Adrenal gland (tissue), 12 donors: ENCODE measurements around the gene CDHR2. TPM values are rescaled to one million over a fixed set of nuclear protein-coding genes. Genes with fewer than 3 reads are reported as not detected.

ENCODE experiments used
- DNase-seq, 7 donors: peaks; one replicate each; pipeline ENCODE4 v3.0.0-alpha.2; 2019 to 2020
- H3K27ac ChIP-seq, 5 donors: fragments of 200-600 bp; sonication (generic) in 4 of 5; 1 replicate in 3 of 5; 2 replicates in 2 of 5; pipeline versions ENCODE4 v1.5.1 to v1.8.0; 2016 to 2020; ENCODE audit warnings: mild to moderate bottlenecking in 1 of 5
- H3K27me3 ChIP-seq: fragments of 200-600 bp; 2 replicates; pipeline ENCODE4 v1.8.0; 2021
- H3K36me3 ChIP-seq, 2 donors: fragments of 200-600 bp; replicated peaks in 1 of 2; 1 replicate in 1 of 2; 2 replicates in 1 of 2; pipeline versions ENCODE4 v1.5.1 to v1.8.0; 2018 to 2022
- H3K4me1 ChIP-seq, 2 donors: fragments of 200-600 bp; replicated peaks in 1 of 2; 1 replicate in 1 of 2; 2 replicates in 1 of 2; pipeline versions ENCODE4 v1.5.1 to v1.8.0; 2018 to 2021
- H3K4me3 ChIP-seq, 4 donors: fragments of 200-600 bp; sonication (generic) in 3 of 4; one replicate each; pipeline ENCODE4 v1.5.1; 2016 to 2018
- H3K9me3 ChIP-seq, 3 donors: fragments of 200-600 bp; sonication (generic) in 1 of 3; replicated peaks in 1 of 3; 1 replicate in 2 of 3; 2 replicates in 1 of 3; pipeline versions ENCODE4 v1.5.1 to v1.8.0; 2016 to 2021
- CTCF ChIP-seq, 6 experiments: fragments of 450-650 bp in 4 of 6; fragments of 200-600 bp in 2 of 6; sonication (generic) in 1 of 6; IDR thresholded peaks; 1 replicate in 5 of 6; 2 replicates in 1 of 6; pipeline versions ENCODE4 v1.5.1 to v1.8.0; 2016 to 2021; ENCODE audit warnings: antibody characterized with exemption in 6 of 6, mild to moderate bottlenecking in 2 of 6, moderate library complexity in 1 of 6
- POLR2A ChIP-seq, 2 donors: fragments of 450-650 bp; IDR thresholded peaks; one replicate each; pipeline ENCODE4 v1.6.1; 2017; ENCODE audit warnings: antibody characterized with exemption in 2 of 2, mild to moderate bottlenecking in 2 of 2, moderate library complexity in 1 of 2
- WGBS, 4 donors: extraction: QIAGEN DNeasy Blood & Tissue Kit in 2 of 4; methylation state at CpG; one replicate each; pipeline versions ENCODE4 v1.1.5 to v1.1.7; 2013 to 2017; 5-methylcytosine and 5-hydroxymethylcytosine counted together
- intact Hi-C, 2 donors: fragments of 100-400 bp; cut with DNase I; formaldehyde crosslinking; loops; one replicate each; pipeline versions ENCODE4 v1.14.1 to v1.15.0; 2022 to 2023
- polyA plus RNA-seq, 3 donors: library from polyadenylated mRNA; stranded (reverse); fragments of 200-250 nt in 2 of 3; fragments of 350-450 nt in 1 of 3; fragmentation: Illumina TruSeq in 1 of 3; extraction: RNeasy Lipid Tissue Mini Kit (QIAGEN cat#74804) in 1 of 3; gene quantifications; one replicate each; pipeline ENCODE4 v1.2.3, GENCODE V29; 2013 to 2014
- total RNA-seq, 9 donors: library from RNA; depleted of rRNA in 4 of 9; stranded (reverse); fragments of >200 nt in 4 of 9; fragments of 120-200 nt in 1 of 9; fragmentation: NEBNext Ultra II Directional in 1 of 9; extraction: Animal tissue kit (Norgen Biotek cat#: 25700) in 1 of 9; gene quantifications; one replicate each; pipeline versions ENCODE4 v1.1.0 to v1.2.4, GENCODE V29; 2013 to 2023
- donor health status: healthy with polysubstance abuse.
- donor health status: Bipolar disorder and iron deficiency.
- donor health status: DM: yes; HTN: yes; CAD: no.
- donor health status: DM: no; HTN: no; CAD: no.
- donor health status: DM: no; HTN: no; CAD: no.
- donor health status: DM: yes; HTN: yes; CAD: no.

CDHR2 gene
- total and polyA plus RNA-seq, 12 donors, result under 0.01 to 0.55 (median 0.15) TPM; not detected in 2

DNA sequence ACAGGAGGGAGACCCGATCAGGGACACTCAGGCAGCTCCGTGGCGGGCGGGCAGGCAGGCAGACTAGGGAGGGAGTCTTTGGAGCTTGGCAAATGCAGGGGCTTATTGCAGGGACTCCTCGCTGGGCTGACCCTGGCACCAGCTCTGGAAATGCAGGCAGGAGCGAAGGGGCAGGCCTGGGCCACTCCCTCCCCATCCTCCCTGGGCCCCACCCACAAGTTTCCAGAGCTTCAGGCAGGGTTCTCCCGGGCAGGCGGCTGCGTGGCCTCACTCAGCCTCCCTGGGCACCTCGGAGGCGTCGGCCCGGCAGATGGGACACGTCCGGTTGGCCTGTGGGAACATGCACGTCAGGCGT is 20.4 kb upstream of the CDHR2 start:
- Histone ChIP-seq H3K27ac (no peak overlapping the region), H3K36me3 (peaks cover 0 to 48% of the 10 kb centered on the region in 2 donors), H3K9me3 (no peaks in the 10 kb centered on the region), H3K4me3 (no peak overlapping the region), H3K27me3 (no peaks in the 10 kb centered on the region), H3K4me1 (peaks cover 7 to 14% of the 10 kb centered on the region in 2 donors)
- no peak for TF ChIP-seq CTCF (IDR thresholded peaks at IDR 0.05)
- TF ChIP-seq POLR2A (IDR thresholded peaks at IDR 0.05), result no peak
- intact Hi-C loops, result no loop called here
- WGBS, 4 donors, result 75 to 89% (median 77%) methylated on average over 10 to 17 of the region's 17 CpGs; no CpG with 5 or more reads in 1 of the 4 donors
- no peak for DNase-seq

- no peak for DNase-seq
- 89 to 100% (median 94%) methylated on average over 2 to 26 of the region's 26 CpGs for WGBS, 4 donors
- peaks cover 12 to 19% of the 10 kb centered on the region in 2 donors for H3K4me1 ChIP-seq
These were observed 19.9 kb upstream of the CDHR2 start for GRCh38 chr5:176529116-176529740.

DNA sequence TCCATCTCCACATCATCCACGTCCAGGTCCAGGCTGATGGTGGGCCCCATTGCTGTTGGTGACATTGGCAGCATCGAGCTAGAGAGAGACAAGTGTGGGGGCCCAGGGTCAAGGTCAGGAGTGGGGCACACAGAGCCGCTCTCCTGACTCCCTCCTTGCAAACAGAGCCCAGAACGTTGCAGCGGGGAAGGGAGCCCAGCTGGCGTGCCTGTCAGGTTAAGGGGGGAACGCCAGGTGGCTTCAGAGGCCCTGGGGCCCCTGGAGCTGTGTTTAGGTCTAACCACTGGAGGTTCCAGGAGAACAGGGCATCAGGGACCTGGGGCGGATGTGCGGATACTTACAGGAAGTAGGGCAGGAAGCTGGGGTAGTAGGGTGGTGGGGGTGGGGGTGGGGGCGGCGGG is 19.4 kb upstream of the CDHR2 start:
- TF ChIP-seq POLR2A (IDR thresholded peaks at IDR 0.05), result no peak
- TF ChIP-seq CTCF (IDR thresholded peaks at IDR 0.05), result no peak
- no peaks in the 10 kb centered on the region for H3K9me3 ChIP-seq

More at GRCh38 chr5:176529116-176529740, 19.9 kb upstream of the CDHR2 start:
- Histone ChIP-seq H3K4me3 (no peak overlapping the region), H3K36me3 (peaks cover 0 to 48% of the 10 kb centered on the region in 2 donors), H3K27ac (no peak overlapping the region), H3K27me3 (no peaks in the 10 kb centered on the region), H3K9me3 (no peaks in the 10 kb centered on the region)
- TF ChIP-seq CTCF (IDR thresholded peaks at IDR 0.05) (no peak), POLR2A (IDR thresholded peaks at IDR 0.05) (no peak)
- intact Hi-C loops, result no loop called here

DNA sequence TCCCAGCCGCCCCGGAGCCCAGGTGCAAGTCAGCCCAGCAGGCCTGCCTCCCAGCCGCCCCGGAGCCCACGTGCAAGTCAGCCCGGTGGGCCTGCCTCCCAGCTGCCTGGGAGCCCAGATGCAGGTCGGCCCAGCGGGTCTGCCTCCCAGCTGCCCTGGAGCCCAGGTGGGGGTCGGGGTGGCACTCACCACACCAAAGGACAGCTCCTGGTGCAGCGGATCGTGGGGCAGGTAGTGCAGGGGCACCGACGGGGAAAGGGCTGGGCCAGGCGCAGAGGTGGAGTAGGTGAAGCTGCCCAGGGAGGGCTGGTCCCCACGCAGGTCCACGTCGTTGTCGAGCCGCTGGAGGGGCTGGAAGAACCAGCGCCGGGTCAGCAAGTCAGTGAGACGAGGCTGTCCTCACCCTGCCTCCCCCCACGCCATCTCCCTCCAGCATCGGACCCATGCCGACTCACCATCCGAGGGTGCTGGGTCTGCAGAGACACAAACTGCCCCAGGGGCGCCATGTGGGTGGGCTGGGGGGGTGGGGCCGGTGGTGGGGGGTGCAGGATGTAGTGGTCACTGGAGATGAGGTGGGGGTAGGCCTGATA is 18.7 kb upstream of the CDHR2 start:
- intact Hi-C loops, result no loop called here
- WGBS, 4 donors, result 73 to 77% (median 74%) methylated on average over 6 to 26 of the region's 28 CpGs
- no peak for TF ChIP-seq POLR2A (IDR thresholded peaks at IDR 0.05)
- no peak for TF ChIP-seq CTCF (IDR thresholded peaks at IDR 0.05)
- Histone ChIP-seq H3K27ac (no peak overlapping the region), H3K36me3 (peaks cover 0 to 48% of the 10 kb centered on the region in 2 donors), H3K9me3 (no peaks in the 10 kb centered on the region), H3K4me3 (no peak overlapping the region), H3K27me3 (no peaks in the 10 kb centered on the region), H3K4me1 (peaks cover 25 to 32% of the 10 kb centered on the region in 2 donors)
- DNase-seq, result no peak

More for the DNA sequence above, 19.4 kb upstream of the CDHR2 start:
- Histone ChIP-seq H3K27ac (no peak overlapping the region), H3K4me3 (no peak overlapping the region), H3K27me3 (no peaks in the 10 kb centered on the region), H3K4me1 (peaks cover 17 to 24% of the 10 kb centered on the region in 2 donors), H3K36me3 (peaks cover 0 to 48% of the 10 kb centered on the region in 2 donors)
- 57 to 74% (median 72%) methylated on average over 8 to 11 of the region's 11 CpGs for WGBS, 4 donors
- DNase-seq, result no peak
- intact Hi-C loops, result no loop called here
